HEK293 (cell line): ENCODE results near the gene ARRDC2.
A peak's percentile ranks its signal among the peaks of the same experiment; 100 is the strongest.

Experiments used
- CTCF ChIA-PET: fragments of 350-600 bp; formaldehyde crosslinking; extraction: SDS; loops from one replicate; lab custom pipeline; 2021; ENCODE audit warnings: antibody characterized with exemption; lab: Yijun Ruan, JAX
- POLR2A ChIA-PET: fragments of 300-600 bp; formaldehyde crosslinking; extraction: SDS; loops from one replicate; lab custom pipeline; 2020; ENCODE audit warnings: antibody characterized with exemption, inconsistent platforms; lab: Yijun Ruan, JAX
- H3K27ac ChIP-seq: fragments of 200-500 bp; sonication (Bioruptor generic); 2 replicates; pipeline ENCODE4 v1.5.1; 2014; ENCODE audit warnings: low read depth, low read length, control low read depth, inconsistent platforms; ENCODE audit errors: extremely low read depth
- H3K36me3 ChIP-seq, 2 experiments: fragments of 200-500 bp in 1 of 2; sonication (Bioruptor generic) in 1 of 2; 1 replicate in 1 of 2; 2 replicates in 1 of 2; pipeline ENCODE4 v1.5.1; 2014 to 2017; ENCODE audit warnings: inconsistent platforms in 2 of 2, low read length in 2 of 2; ENCODE audit not compliant: control insufficient read depth in 2 of 2, insufficient read depth in 1 of 2
- H3K4me1 ChIP-seq: fragments of 200-500 bp; sonication (Bioruptor generic); 2 replicates; pipeline ENCODE4 v1.5.1; 2014; ENCODE audit warnings: mild to moderate bottlenecking, low read length, inconsistent platforms; ENCODE audit not compliant: control insufficient read depth, insufficient read depth
- H3K4me3 ChIP-seq: 2 replicates; pipeline ENCODE4 v1.5.1; 2011; ENCODE audit warnings: low read depth, mild to moderate bottlenecking, control low read depth, low read length, moderate library complexity
- H3K9me3 ChIP-seq: fragments of 200-500 bp; sonication (Bioruptor generic); 2 replicates; pipeline ENCODE4 v1.5.1; 2014; ENCODE audit warnings: low read depth, low read length, inconsistent platforms; ENCODE audit not compliant: control insufficient read depth, insufficient read depth
- ATF2 ChIP-seq: fragments of 450-650 bp; formaldehyde crosslinking; IDR thresholded peaks from 2 replicates; pipeline ENCODE4 v1.5.1; 2016; ENCODE audit warnings: missing biosample characterization, missing genetic modification characterization, low read depth
- BCL11B ChIP-seq: fragments of 450-650 bp; formaldehyde crosslinking; IDR thresholded peaks from 2 replicates; pipeline ENCODE4 v1.5.1; 2016; ENCODE audit warnings: low read depth, missing biosample characterization, missing genetic modification characterization
- GLI2 ChIP-seq: fragments of 450-650 bp; formaldehyde crosslinking; IDR thresholded peaks from 2 replicates; pipeline ENCODE4; 2017; ENCODE audit warnings: missing biosample characterization, missing genetic modification characterization, low read depth, borderline replicate concordance
- HIC1 ChIP-seq: fragments of 450-650 bp; formaldehyde crosslinking; IDR thresholded peaks from 2 replicates; pipeline ENCODE4 v1.5.1; 2016; ENCODE audit warnings: missing biosample characterization, missing genetic modification characterization
- KLF16 ChIP-seq: fragments of 450-650 bp; formaldehyde crosslinking; IDR thresholded peaks from 2 replicates; pipeline ENCODE4 v1.5.1; 2017; ENCODE audit warnings: missing biosample characterization, missing genetic modification characterization
- WT1 ChIP-seq: fragments of 450-650 bp; formaldehyde crosslinking; IDR thresholded peaks from 2 replicates; pipeline ENCODE4 v1.5.1; 2016; ENCODE audit warnings: missing biosample characterization, missing genetic modification characterization
- YY2 ChIP-seq: fragments of 450-650 bp; formaldehyde crosslinking; IDR thresholded peaks from 2 replicates; pipeline ENCODE4 v1.5.1; 2016; ENCODE audit warnings: missing biosample characterization, missing genetic modification characterization
- ZBTB10 ChIP-seq: fragments of 450-650 bp; formaldehyde crosslinking; IDR thresholded peaks from 2 replicates; pipeline ENCODE4 v1.5.1; 2016; ENCODE audit warnings: missing biosample characterization, missing genetic modification characterization
- ZBTB21 ChIP-seq: fragments of 450-650 bp; formaldehyde crosslinking; IDR thresholded peaks from 2 replicates; pipeline ENCODE4 v1.5.1; 2017; ENCODE audit warnings: missing biosample characterization, missing genetic modification characterization
- ZFP3 ChIP-seq: fragments of 450-650 bp; formaldehyde crosslinking; IDR thresholded peaks from 2 replicates; pipeline ENCODE4 v1.5.1; 2016; ENCODE audit warnings: low read depth, missing biosample characterization, missing genetic modification characterization
- ZIC2 ChIP-seq: fragments of 450-650 bp; formaldehyde crosslinking; IDR thresholded peaks from 2 replicates; pipeline ENCODE4 v1.5.1; 2016; ENCODE audit warnings: missing biosample characterization, missing genetic modification characterization
- ZNF10 ChIP-seq: fragments of 450-650 bp; formaldehyde crosslinking; IDR thresholded peaks from 2 replicates; pipeline ENCODE4 v1.5.1; 2017; ENCODE audit warnings: missing biosample characterization, missing genetic modification characterization
- ZNF121 ChIP-seq: fragments of 450-650 bp; formaldehyde crosslinking; IDR thresholded peaks from 2 replicates; pipeline ENCODE4 v1.5.1; 2016; ENCODE audit warnings: missing biosample characterization, missing genetic modification characterization
- ZNF133 ChIP-seq: fragments of 450-650 bp; formaldehyde crosslinking; IDR thresholded peaks from 2 replicates; pipeline ENCODE4 v1.5.1; 2016; ENCODE audit warnings: missing biosample characterization, missing genetic modification characterization
- ZNF26 ChIP-seq: fragments of 450-650 bp; formaldehyde crosslinking; IDR thresholded peaks from 2 replicates; pipeline ENCODE4 v1.5.1; 2016; ENCODE audit warnings: missing biosample characterization, missing genetic modification characterization
- ZNF335 ChIP-seq: fragments of 450-650 bp; formaldehyde crosslinking; conservative IDR thresholded peaks from 2 replicates; pipeline ENCODE4 v1.5.1; 2016; ENCODE audit warnings: missing biosample characterization, missing genetic modification characterization
- ZNF488 ChIP-seq: fragments of 450-650 bp; formaldehyde crosslinking; IDR thresholded peaks from 2 replicates; pipeline ENCODE4 v1.5.1; 2016; ENCODE audit warnings: missing biosample characterization, missing genetic modification characterization
- ZNF571 ChIP-seq: fragments of 450-650 bp; formaldehyde crosslinking; IDR thresholded peaks from 2 replicates; pipeline ENCODE4 v1.5.0; 2017; ENCODE audit warnings: missing biosample characterization, missing genetic modification characterization
- ZNF596 ChIP-seq: fragments of 450-650 bp; IDR thresholded peaks from 2 replicates; pipeline ENCODE4 v1.5.0; 2018; ENCODE audit warnings: missing biosample characterization, mild to moderate bottlenecking, missing genetic modification characterization, moderate library complexity
- ZNF621 ChIP-seq: fragments of 450-650 bp; formaldehyde crosslinking; IDR thresholded peaks from 2 replicates; pipeline ENCODE4 v1.5.1; 2017; ENCODE audit warnings: missing biosample characterization, missing genetic modification characterization
- ZNF629 ChIP-seq: fragments of 450-650 bp; formaldehyde crosslinking; IDR thresholded peaks from 2 replicates; pipeline ENCODE4 v1.5.1; 2017; ENCODE audit warnings: missing biosample characterization, missing genetic modification characterization
- ZNF639 ChIP-seq: fragments of 450-650 bp; formaldehyde crosslinking; IDR thresholded peaks from 2 replicates; pipeline ENCODE4 v1.5.1; 2016; ENCODE audit warnings: missing biosample characterization, missing genetic modification characterization
- ZNF664 ChIP-seq: fragments of 450-650 bp; formaldehyde crosslinking; IDR thresholded peaks from 2 replicates; pipeline ENCODE4 v1.5.1; 2016; ENCODE audit warnings: missing biosample characterization, missing genetic modification characterization
- ZNF76 ChIP-seq: fragments of 450-650 bp; formaldehyde crosslinking; IDR thresholded peaks from 2 replicates; pipeline ENCODE4; 2016; ENCODE audit warnings: low read depth, missing biosample characterization, missing genetic modification characterization, borderline replicate concordance
- ZNF792 ChIP-seq: fragments of 450-650 bp; formaldehyde crosslinking; IDR thresholded peaks from 2 replicates; pipeline ENCODE4 v1.5.1; 2016; ENCODE audit warnings: missing biosample characterization, missing genetic modification characterization
- ZSCAN30 ChIP-seq: fragments of 450-650 bp; IDR thresholded peaks from 2 replicates; pipeline ENCODE4 v1.5.1; 2018; ENCODE audit warnings: missing biosample characterization, mild to moderate bottlenecking, missing genetic modification characterization, moderate library complexity

ARRDC2 gene

GRCh38 chr19:17982430-17982829 is 25.5 kb upstream of the ARRDC2 start (continued):
- TF ChIP-seq ZNF639 (tag by site-specific recombination): no peak
- TF ChIP-seq ZNF10: no peak
- TF ChIP-seq ZNF792 (tag by site-specific recombination): no peak
- no peak for TF ChIP-seq KLF16 (tag by site-specific recombination)
- TF ChIP-seq ZBTB21 (tag by site-specific recombination): no peak
- TF ChIP-seq ZBTB10: no peak

GRCh38 chr19:17985037-17985818 is 22.7 kb upstream of the ARRDC2 start:
- ChIA-PET CTCF (interaction anchor here (1.1 kb wide), 2 partner anchors 10 to 30 kb away, joined by 5 read pairs; no protein-coding TSS in a partner anchor), POLR2A (interaction anchor here (0.9 kb wide), 1 partner anchor 17 kb away, joined by 3 read pairs; no protein-coding TSS in a partner anchor)
- no peaks in the 10 kb centered on the region for H3K4me1 ChIP-seq
- no peak for TF ChIP-seq ZBTB21 (tag by site-specific recombination)
- no peak for TF ChIP-seq ZNF76 (tag by site-specific recombination)
- no peak for TF ChIP-seq WT1 (tag by site-specific recombination)
- no peak for TF ChIP-seq ZNF621 (tag by site-specific recombination)
- TF ChIP-seq ZIC2 (tag by site-specific recombination): no peak
- no peak for TF ChIP-seq GLI2 (tag by site-specific recombination)
- peak; percentile 55 for TF ChIP-seq HIC1 (tag by site-specific recombination)
- TF ChIP-seq ZFP3: no peak
- peak; percentile 30; the same call in 1 of the 2 replicates for TF ChIP-seq ZNF629 (tag by site-specific recombination)
- no peak for TF ChIP-seq ZNF133 (tag by site-specific recombination)
- no peak for TF ChIP-seq ZNF571 (tag by site-specific recombination)
- TF ChIP-seq BCL11B (tag by site-specific recombination): no peak
- TF ChIP-seq ZNF596 (tag by site-specific recombination): no peak
- TF ChIP-seq ZNF488: no peak
- no peak for TF ChIP-seq YY2
- no peak for TF ChIP-seq ZSCAN30
- TF ChIP-seq ZNF26 (tag by site-specific recombination): no peak
- TF ChIP-seq ZNF664 (tag by site-specific recombination): no peak
- no peak for TF ChIP-seq ZNF121 (tag by site-specific recombination)
- TF ChIP-seq ATF2 (tag by site-specific recombination): peak; percentile 75; the same call in 1 of the 2 replicates
- no peak for TF ChIP-seq ZNF335

More at GRCh38 chr19:17985037-17985818, 22.7 kb upstream of the ARRDC2 start:
- no peak overlapping the region for H3K27ac ChIP-seq
- no peaks in the 10 kb centered on the region for H3K36me3 ChIP-seq
- no peak overlapping the region for H3K4me3 ChIP-seq
- no peaks in the 10 kb centered on the region for H3K9me3 ChIP-seq
